GM15510 (cell line): ENCODE results near the gene TRPC4AP.

Source experiments
- POLR2A ChIP-seq: IDR thresholded peaks from 3 replicates; pipeline ENCODE4 v1.6.1; 2011; ENCODE audit warnings: borderline replicate concordance; ENCODE audit not compliant: insufficient read length; ENCODE audit errors: extremely low read depth

TRPC4AP gene

GRCh38 chr20:35004051-35004725, 88.4 kb downstream of the TRPC4AP start:
- no peak for TF ChIP-seq POLR2A

GRCh38 chr20:35003211-35004031, 89.2 kb downstream of the TRPC4AP start:
- TF ChIP-seq POLR2A, result no peak

DNA sequence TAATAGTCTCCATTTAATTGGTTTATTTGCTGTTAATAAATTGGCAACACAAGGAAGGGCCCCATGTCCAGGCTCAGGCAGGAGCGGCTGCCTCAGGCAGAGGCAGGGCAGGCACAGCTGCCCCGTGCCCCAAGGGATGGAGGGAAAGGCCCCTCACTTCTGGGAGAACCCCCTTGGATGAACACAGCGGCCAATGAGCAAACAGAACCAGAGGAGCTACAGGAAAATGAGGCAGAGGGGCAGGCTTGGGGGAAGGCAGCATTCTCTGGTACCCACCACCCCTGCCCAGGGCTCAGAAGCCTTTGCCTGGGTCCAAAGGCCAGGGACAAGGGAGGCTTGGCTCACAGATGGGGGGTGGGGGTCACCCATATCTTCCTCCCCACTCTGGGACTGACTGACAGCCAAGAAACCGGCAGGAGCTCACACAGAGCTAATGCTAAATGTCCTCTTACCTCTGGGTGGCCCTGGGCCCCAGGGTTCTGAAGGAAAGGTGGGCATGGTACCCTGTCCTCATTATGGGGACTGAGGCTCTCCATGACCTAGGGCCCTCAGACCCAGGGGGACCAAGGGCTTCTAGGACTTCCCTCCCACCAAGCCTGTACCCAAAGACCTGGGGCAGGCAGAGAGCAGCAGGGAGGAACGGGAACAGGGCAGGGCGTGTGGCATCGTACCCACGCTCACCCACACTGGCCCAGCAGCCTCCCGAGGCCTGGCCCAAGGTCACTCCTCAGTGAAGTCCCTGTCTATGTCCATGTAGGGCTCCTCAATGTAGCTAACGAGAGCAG, 90.0 kb downstream of the TRPC4AP start:
- no peak for TF ChIP-seq POLR2A

GRCh38 chr20:35001596-35002362, 90.8 kb downstream of the TRPC4AP start:
- TF ChIP-seq POLR2A, result no peak

DNA sequence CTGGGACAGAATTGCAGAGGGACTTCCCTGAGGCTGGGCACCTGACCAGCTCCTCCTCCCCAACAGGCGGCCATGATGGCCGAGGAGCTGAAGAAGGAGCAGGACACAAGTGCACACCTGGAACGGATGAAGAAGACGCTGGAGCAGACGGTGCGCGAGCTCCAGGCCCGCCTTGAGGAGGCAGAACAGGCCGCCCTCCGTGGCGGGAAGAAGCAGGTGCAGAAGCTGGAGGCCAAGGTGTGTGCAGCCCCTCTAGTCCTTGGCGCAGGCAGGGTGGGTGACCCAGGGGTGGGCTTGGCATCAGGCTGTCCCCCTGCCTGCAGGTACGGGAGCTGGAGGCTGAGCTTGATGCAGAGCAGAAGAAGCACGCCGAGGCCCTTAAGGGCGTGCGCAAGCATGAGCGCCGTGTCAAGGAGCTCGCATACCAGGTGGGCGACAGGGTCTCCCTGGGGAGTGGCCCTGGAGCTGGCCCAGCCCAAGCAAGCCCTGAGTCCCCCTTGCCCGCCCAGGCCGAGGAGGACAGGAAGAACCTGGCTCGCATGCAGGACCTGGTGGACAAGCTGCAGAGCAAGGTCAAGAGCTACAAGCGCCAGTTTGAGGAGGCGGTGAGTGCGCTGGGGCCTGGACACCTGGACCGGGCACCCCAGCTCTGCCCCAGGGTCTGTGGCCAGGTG, 91.5 kb downstream of the TRPC4AP start:
- TF ChIP-seq POLR2A, result no peak

- no peak for TF ChIP-seq POLR2A
Measured at GRCh38 chr20:35000311-35000921, 92.2 kb downstream of the TRPC4AP start.

GRCh38 chr20:34999782-35000181, 92.8 kb downstream of the TRPC4AP start:
- no peak for TF ChIP-seq POLR2A

DNA sequence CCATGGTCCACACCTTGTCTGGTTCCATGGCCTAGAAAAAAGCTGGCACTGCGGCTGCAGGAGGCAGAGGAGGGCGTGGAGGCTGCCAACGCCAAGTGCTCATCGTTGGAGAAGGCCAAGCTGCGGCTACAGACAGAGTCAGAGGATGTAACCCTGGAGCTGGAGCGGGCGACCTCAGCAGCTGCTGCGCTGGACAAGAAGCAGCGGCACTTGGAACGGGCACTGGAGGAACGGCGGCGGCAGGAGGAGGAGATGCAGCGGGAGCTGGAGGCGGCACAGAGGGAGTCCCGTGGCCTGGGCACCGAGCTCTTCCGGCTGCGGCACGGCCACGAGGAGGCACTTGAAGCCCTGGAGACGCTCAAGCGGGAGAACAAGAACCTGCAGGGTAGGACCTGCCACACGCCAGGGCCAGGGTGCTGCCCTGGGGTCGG, 93.6 kb downstream of the TRPC4AP start:
- no peak for TF ChIP-seq POLR2A

DNA sequence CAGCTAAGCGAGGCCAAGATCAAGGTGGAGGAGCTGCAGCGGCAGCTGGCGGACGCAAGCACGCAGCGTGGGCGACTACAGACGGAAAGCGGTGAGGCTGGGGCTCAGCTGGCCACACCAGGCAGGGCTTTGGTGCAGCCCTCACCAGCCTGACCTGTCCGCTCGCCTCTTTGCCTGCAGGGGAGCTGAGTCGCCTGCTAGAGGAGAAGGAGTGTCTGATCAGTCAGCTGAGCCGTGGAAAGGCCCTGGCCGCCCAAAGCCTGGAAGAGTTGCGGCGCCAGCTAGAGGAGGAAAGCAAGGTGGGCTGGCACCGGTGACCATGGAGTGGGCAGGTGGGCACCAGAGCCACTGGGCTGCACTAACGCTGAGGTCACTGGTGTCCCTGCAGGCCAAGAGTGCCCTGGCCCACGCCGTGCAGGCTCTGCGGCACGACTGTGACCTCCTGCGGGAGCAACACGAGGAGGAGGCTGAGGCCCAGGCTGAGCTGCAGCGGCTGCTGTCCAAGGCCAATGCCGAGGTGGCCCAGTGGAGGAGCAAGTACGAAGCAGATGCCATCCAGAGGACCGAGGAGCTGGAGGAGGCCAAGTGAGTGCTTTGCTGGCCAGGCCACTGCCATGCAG, 94.2 kb downstream of the TRPC4AP start:
- TF ChIP-seq POLR2A, result no peak

- TF ChIP-seq POLR2A, result no peak
Measured at GRCh38 chr20:34997774-34998173, 94.8 kb downstream of the TRPC4AP start.

DNA sequence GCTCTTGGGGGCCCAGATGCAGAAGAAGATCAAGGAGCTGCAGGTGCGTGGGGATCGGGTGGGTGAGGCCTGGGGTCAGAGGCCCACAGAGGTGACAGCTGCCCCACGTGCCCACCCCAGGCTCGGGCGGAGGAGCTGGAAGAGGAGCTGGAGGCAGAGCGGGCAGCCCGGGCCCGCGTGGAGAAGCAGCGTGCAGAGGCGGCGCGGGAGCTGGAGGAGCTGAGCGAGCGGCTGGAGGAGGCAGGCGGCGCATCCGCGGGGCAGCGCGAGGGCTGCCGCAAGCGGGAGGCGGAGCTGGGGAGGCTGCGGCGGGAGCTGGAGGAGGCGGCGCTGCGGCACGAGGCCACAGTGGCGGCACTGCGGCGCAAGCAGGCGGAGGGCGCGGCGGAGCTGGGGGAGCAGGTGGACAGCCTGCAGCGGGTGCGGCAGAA, 95.5 kb downstream of the TRPC4AP start:
- TF ChIP-seq POLR2A, result no peak

GRCh38 chr20:34996243-34997028, 96.2 kb downstream of the TRPC4AP start:
- no peak for TF ChIP-seq POLR2A
